ENCODE data around the gene CALN1.
"Not testable (repeated sequence)": the region's sequence is repeated elsewhere in the genome, so short reads cannot be mapped to it uniquely, and the experiment has no call there.

Gene CALN1

GRCh38 chr7:72345208-72345727 lies 66.9 kb downstream of the CALN1 start:
- Histone ChIP-seq H3K9me3 (ENCODE audit: control insufficient read depth, low read length) (peaks cover 5% of the 10 kb centered on the region), H2AK5ac (ENCODE audit: low read length, severe bottlenecking) (no peak overlapping the region), H3K18ac (ENCODE audit: low read depth in 1 of 2, low read length in 2 of 2) (no peak overlapping the region), H4K8ac (ENCODE audit: low read length) (no peak overlapping the region), H3K23ac (ENCODE audit: low read length in 2 of 2) (no peak overlapping the region), H2BK12ac (ENCODE audit: low read length in 2 of 2) (no peak overlapping the region), H3K9ac (ENCODE audit: low read length) (no peak overlapping the region), H2BK120ac (ENCODE audit: low read depth, low read length) (no peak overlapping the region), H3K36me3 (ENCODE audit: control insufficient read depth in 1 of 2, insufficient read depth in 2 of 2, low read depth in 1 of 2, low read length in 2 of 2) (no peaks in the 10 kb centered on the region), H3K4ac (ENCODE audit: low read depth in 1 of 2, low read length in 2 of 2) (no peak overlapping the region), H2BK15ac (ENCODE audit: low read depth, poor library complexity, severe bottlenecking) (no peak overlapping the region), H3K4me3 (ENCODE audit: insufficient read depth in 1 of 2, low read depth in 1 of 2, low read length in 2 of 2) (no peak overlapping the region), H3K27ac (ENCODE audit: low read length, poor library complexity, severe bottlenecking) (no peak overlapping the region), H3K14ac (ENCODE audit: low read length in 2 of 2) (no peak overlapping the region), H2AFZ (ENCODE audit: low read depth, low read length) (no peak overlapping the region), H3K4me1 (ENCODE audit: control insufficient read depth, insufficient read depth, low read depth, low read length) (no peaks in the 10 kb centered on the region), H3K4me2 (ENCODE audit: low read length, poor library complexity, severe bottlenecking) (no peak overlapping the region), H3K27me3 (ENCODE audit: control insufficient read depth in 1 of 2, insufficient read depth in 1 of 2, low read length in 2 of 2) (peaks cover 0 to 3% of the 10 kb centered on the region in 2 experiments), H3K79me1 (replicated peaks; ENCODE audit: low read length, poor library complexity, severe bottlenecking) (no peaks in the 10 kb centered on the region), H2BK5ac (ENCODE audit: low read depth, low read length, poor library complexity, severe bottlenecking) (no peak overlapping the region), H4K91ac (ENCODE audit: low read length) (no peak overlapping the region)
- 54% methylated on average over 1 of the region's 1 CpG for WGBS
- no peak for DNase-seq

- Histone ChIP-seq H3K4me2 (ENCODE audit: low read length, poor library complexity, severe bottlenecking) (no peak overlapping the region), H3K4me1 (ENCODE audit: control insufficient read depth, insufficient read depth, low read depth, low read length) (no peaks in the 10 kb centered on the region), H2AK5ac (ENCODE audit: low read length, severe bottlenecking) (no peak overlapping the region), H2BK12ac (ENCODE audit: low read length in 2 of 2) (no peak overlapping the region), H4K8ac (ENCODE audit: low read length) (no peak overlapping the region), H3K23ac (ENCODE audit: low read length in 2 of 2) (no peak overlapping the region), H3K9ac (ENCODE audit: low read length) (no peak overlapping the region), H3K4me3 (ENCODE audit: insufficient read depth in 1 of 2, low read depth in 1 of 2, low read length in 2 of 2) (no peak overlapping the region), H3K27me3 (ENCODE audit: control insufficient read depth in 1 of 2, insufficient read depth in 1 of 2, low read length in 2 of 2) (peaks cover 0 to 7% of the 10 kb centered on the region in 2 experiments), H4K91ac (ENCODE audit: low read length) (no peak overlapping the region), H2AFZ (ENCODE audit: low read depth, low read length) (no peak overlapping the region), H3K79me1 (replicated peaks; ENCODE audit: low read length, poor library complexity, severe bottlenecking) (no peaks in the 10 kb centered on the region), H2BK15ac (ENCODE audit: low read depth, poor library complexity, severe bottlenecking) (no peak overlapping the region), H3K9me3 (ENCODE audit: control insufficient read depth, low read length) (no peaks in the 10 kb centered on the region), H3K27ac (ENCODE audit: low read length, poor library complexity, severe bottlenecking) (no peak overlapping the region), H2BK120ac (ENCODE audit: low read depth, low read length) (no peak overlapping the region), H3K36me3 (ENCODE audit: control insufficient read depth in 1 of 2, insufficient read depth in 2 of 2, low read depth in 1 of 2, low read length in 2 of 2) (no peaks in the 10 kb centered on the region), H3K4ac (ENCODE audit: low read depth in 1 of 2, low read length in 2 of 2) (no peak overlapping the region), H3K14ac (ENCODE audit: low read length in 2 of 2) (no peak overlapping the region), H3K18ac (ENCODE audit: low read depth in 1 of 2, low read length in 2 of 2) (no peak overlapping the region), H2BK5ac (ENCODE audit: low read depth, low read length, poor library complexity, severe bottlenecking) (no peak overlapping the region)
- no peak for DNase-seq
- 0% methylated on average over 1 of the region's 3 CpGs for WGBS
These were observed 68.1 kb downstream of the CALN1 start for GRCh38 chr7:72343991-72344390.

- not testable (repeated sequence) for H3K79me1 ChIP-seq (replicated peaks; ENCODE audit: low read length, poor library complexity, severe bottlenecking); H3K27ac ChIP-seq (ENCODE audit: low read length, poor library complexity, severe bottlenecking); H3K4ac ChIP-seq (ENCODE audit: low read depth in 1 of 2, low read length in 2 of 2); H2BK120ac ChIP-seq (ENCODE audit: low read depth, low read length); H3K36me3 ChIP-seq (ENCODE audit: control insufficient read depth in 1 of 2, insufficient read depth in 2 of 2, low read depth in 1 of 2, low read length in 2 of 2); H3K9me3 ChIP-seq (ENCODE audit: control insufficient read depth, low read length); H3K9ac ChIP-seq (ENCODE audit: low read length); H3K14ac ChIP-seq (ENCODE audit: low read length in 2 of 2); H3K4me1 ChIP-seq (ENCODE audit: control insufficient read depth, insufficient read depth, low read depth, low read length); H3K4me3 ChIP-seq (ENCODE audit: insufficient read depth in 1 of 2, low read depth in 1 of 2, low read length in 2 of 2); H3K18ac ChIP-seq (ENCODE audit: low read depth in 1 of 2, low read length in 2 of 2); H2AFZ ChIP-seq (ENCODE audit: low read depth, low read length); H4K8ac ChIP-seq (ENCODE audit: low read length); H3K4me2 ChIP-seq (ENCODE audit: low read length, poor library complexity, severe bottlenecking); H4K91ac ChIP-seq (ENCODE audit: low read length); H2BK15ac ChIP-seq (ENCODE audit: low read depth, poor library complexity, severe bottlenecking); H2BK12ac ChIP-seq (ENCODE audit: low read length in 2 of 2); H2AK5ac ChIP-seq (ENCODE audit: low read length, severe bottlenecking); H2BK5ac ChIP-seq (ENCODE audit: low read depth, low read length, poor library complexity, severe bottlenecking); H3K23ac ChIP-seq (ENCODE audit: low read length in 2 of 2); DNase-seq
- H3K27me3 ChIP-seq (ENCODE audit: control insufficient read depth in 1 of 2, insufficient read depth in 1 of 2, low read length in 2 of 2) = peaks cover 0 to 13% of the 10 kb centered on the region in 2 experiments
- 76% methylated on average over 2 of the region's 3 CpGs for WGBS
These were observed 68.8 kb downstream of the CALN1 start for GRCh38 chr7:72343354-72343753.

GRCh38 chr7:72337390-72338167 lies 74.6 kb downstream of the CALN1 start:
- Histone ChIP-seq H3K4me2 (ENCODE audit: low read length, poor library complexity, severe bottlenecking) (no peak overlapping the region), H2BK15ac (ENCODE audit: low read depth, poor library complexity, severe bottlenecking) (no peak overlapping the region), H2AK5ac (ENCODE audit: low read length, severe bottlenecking) (no peak overlapping the region), H2BK5ac (ENCODE audit: low read depth, low read length, poor library complexity, severe bottlenecking) (no peak overlapping the region), H3K36me3 (ENCODE audit: control insufficient read depth in 1 of 2, insufficient read depth in 2 of 2, low read depth in 1 of 2, low read length in 2 of 2) (no peaks in the 10 kb centered on the region), H3K14ac (ENCODE audit: low read length in 2 of 2) (no peak overlapping the region), H3K4me1 (ENCODE audit: control insufficient read depth, insufficient read depth, low read depth, low read length) (peaks cover 6% of the 10 kb centered on the region), H3K27me3 (ENCODE audit: control insufficient read depth in 1 of 2, insufficient read depth in 1 of 2, low read length in 2 of 2) (peaks cover 25 to 52% of the 10 kb centered on the region in 2 experiments), H3K9ac (ENCODE audit: low read length) (no peak overlapping the region), H3K23ac (ENCODE audit: low read length in 2 of 2) (no peak overlapping the region), H4K8ac (ENCODE audit: low read length) (no peak overlapping the region), H2BK120ac (ENCODE audit: low read depth, low read length) (no peak overlapping the region), H3K27ac (ENCODE audit: low read length, poor library complexity, severe bottlenecking) (no peak overlapping the region), H2BK12ac (ENCODE audit: low read length in 2 of 2) (no peak overlapping the region), H3K4me3 (ENCODE audit: insufficient read depth in 1 of 2, low read depth in 1 of 2, low read length in 2 of 2) (no peak overlapping the region), H3K18ac (ENCODE audit: low read depth in 1 of 2, low read length in 2 of 2) (no peak overlapping the region), H3K79me1 (replicated peaks; ENCODE audit: low read length, poor library complexity, severe bottlenecking) (no peaks in the 10 kb centered on the region), H4K91ac (ENCODE audit: low read length) (no peak overlapping the region), H2AFZ (ENCODE audit: low read depth, low read length) (no peak overlapping the region), H3K4ac (ENCODE audit: low read depth in 1 of 2, low read length in 2 of 2) (no peak overlapping the region), H3K9me3 (ENCODE audit: control insufficient read depth, low read length) (no peaks in the 10 kb centered on the region)
- 15% methylated on average over 43 of the region's 44 CpGs for WGBS
- no peak for DNase-seq
